ENCODE data around the gene BMPER. TPM values are rescaled to one million over a fixed set of nuclear protein-coding genes. Genes with fewer than 3 reads are reported as not detected.

BMPER gene
- total RNA-seq, 1 donor from 2014 or later, result 5.2 TPM

DNA sequence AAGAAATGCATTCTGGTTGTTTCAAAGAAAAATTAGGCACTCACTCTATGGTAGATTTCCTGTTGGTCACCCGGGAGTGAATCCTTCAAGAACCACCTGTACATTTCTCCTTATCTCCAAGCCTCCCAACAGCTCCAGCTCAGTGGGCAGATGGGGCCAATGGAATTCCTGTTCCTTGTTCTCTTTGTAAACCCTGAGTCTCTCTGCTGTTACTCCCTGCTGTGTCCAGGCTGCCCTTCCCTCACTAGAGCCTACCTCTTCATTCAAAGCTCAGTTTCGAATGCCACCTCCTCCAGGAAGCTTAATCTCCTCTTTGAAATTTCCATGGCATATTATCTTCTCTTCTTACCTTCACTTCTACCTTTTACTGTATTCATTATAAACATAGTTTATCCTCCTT lies 3.5 kb upstream of the BMPER start:
- Histone ChIP-seq H3K9me3 (no peaks in the 10 kb centered on the region), H3K27me3 (no peaks in the 10 kb centered on the region), H3K27ac (no peak overlapping the region), H3K36me3 (no peaks in the 10 kb centered on the region), H3K4me1 (peaks cover 13% of the 10 kb centered on the region), H3K4me3 (no peak overlapping the region)
- no peak for DNase-seq (ENCODE audit: extremely low spot score in 2 of 2)
- intact Hi-C loops (cut with DNase I), result no loop called here
- TF ChIP-seq CTCF (IDR thresholded peaks at IDR 0.05), result no peak

DNA sequence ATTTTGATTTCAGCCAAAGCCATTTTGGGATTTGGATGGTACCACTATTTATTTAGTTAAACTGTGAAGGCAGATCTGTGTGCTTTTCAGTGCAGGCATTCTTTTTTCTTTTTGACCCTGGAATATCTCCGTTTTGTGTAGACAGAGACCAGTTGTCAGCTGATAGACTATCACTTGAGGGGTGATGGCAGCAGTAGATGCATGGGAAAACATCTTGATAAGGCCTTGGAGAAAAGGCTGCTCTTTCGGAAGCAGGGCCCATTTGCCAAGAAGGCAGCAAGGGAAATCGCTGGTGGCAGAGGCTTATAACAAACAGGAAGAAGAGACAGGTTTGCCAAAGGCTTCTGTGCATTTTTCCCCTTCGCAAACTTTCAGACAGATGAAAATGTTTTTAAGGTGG lies 2.6 kb upstream of the BMPER start:
- no peak overlapping the region for H3K27ac ChIP-seq
- H3K4me3 ChIP-seq, result no peak overlapping the region
- peaks cover 13% of the 10 kb centered on the region for H3K4me1 ChIP-seq
- intact Hi-C loops (cut with DNase I), result no loop called here
- H3K27me3 ChIP-seq, result no peaks in the 10 kb centered on the region
- no peak for DNase-seq (ENCODE audit: extremely low spot score in 2 of 2)
- H3K9me3 ChIP-seq, result no peaks in the 10 kb centered on the region
- H3K36me3 ChIP-seq, result no peaks in the 10 kb centered on the region
- TF ChIP-seq CTCF (IDR thresholded peaks at IDR 0.05), result no peak
- no peak for TF ChIP-seq POLR2A (IDR thresholded peaks at IDR 0.05)
- TF ChIP-seq POLR2AphosphoS5 (IDR thresholded peaks at IDR 0.05; ENCODE audit: insufficient read depth in 1 of 2, low read depth in 1 of 2), result no peak

DNA sequence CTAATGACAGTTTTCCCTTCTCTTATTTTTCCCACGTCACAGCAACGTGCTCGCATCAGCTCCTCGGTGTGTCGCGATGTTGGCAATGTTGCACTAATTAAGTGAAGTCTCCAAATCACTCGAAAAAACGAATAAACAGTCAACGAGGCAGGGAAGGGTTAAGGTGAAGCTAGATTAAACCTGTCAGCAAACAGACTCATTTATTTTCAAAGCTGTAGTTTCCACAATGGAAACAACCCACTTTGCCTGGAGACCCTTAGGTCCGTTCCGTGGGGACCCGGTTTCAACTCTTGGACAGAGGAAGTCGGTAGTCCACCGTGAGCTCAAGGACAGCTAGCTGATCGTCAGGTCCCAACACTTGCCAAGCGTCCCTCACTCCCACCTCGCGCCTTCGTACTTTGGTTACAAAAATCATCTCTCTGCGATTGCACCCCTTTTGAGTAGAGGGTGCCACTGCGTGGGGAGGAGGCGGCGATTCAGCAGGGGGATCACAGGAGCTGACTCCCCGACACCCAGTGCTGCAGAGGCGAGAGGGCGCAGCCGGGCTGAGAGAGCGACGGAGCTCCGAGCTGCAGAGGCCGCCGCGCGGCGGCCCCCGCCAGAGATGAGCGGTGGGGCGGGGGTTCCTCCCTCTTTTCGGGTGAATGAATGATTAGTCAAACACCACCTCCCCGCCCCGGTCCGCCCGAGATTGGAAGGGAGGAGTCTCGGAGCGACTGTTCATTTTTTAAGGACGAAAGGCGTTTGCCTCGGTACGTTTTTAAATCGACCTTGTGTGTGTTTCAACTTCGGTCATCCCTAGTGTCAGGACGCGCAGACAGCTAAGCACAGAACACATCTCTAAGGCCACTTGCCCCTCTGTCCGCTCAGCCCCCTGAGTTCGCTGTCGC lies 1.3 kb upstream of the BMPER start:
- H3K27ac ChIP-seq, result peak overlapping the region; percentile 79
- H3K4me3 ChIP-seq, result peak overlapping the region; percentile 56 to 87
- H3K9me3 ChIP-seq, result no peaks in the 10 kb centered on the region
- DNase-seq (ENCODE audit: extremely low spot score in 2 of 2), result no peak
- intact Hi-C loops (cut with DNase I), result no loop called here
- TF ChIP-seq POLR2A (IDR thresholded peaks at IDR 0.05), result no peak
- TF ChIP-seq CTCF (IDR thresholded peaks at IDR 0.05), result no peak
- no peak for TF ChIP-seq POLR2AphosphoS5 (IDR thresholded peaks at IDR 0.05; ENCODE audit: insufficient read depth in 1 of 2, low read depth in 1 of 2)
- no peaks in the 10 kb centered on the region for H3K27me3 ChIP-seq
- peaks cover 13% of the 10 kb centered on the region for H3K4me1 ChIP-seq
- no peaks in the 10 kb centered on the region for H3K36me3 ChIP-seq

GRCh38 chr7:33904681-33905388 lies 504 bp upstream of the BMPER start:
- TF ChIP-seq POLR2A (IDR thresholded peaks at IDR 0.05), result no peak
- peak in 1 of 2 donors; percentile 59 for TF ChIP-seq POLR2AphosphoS5 (IDR thresholded peaks at IDR 0.05; ENCODE audit: insufficient read depth in 1 of 2, low read depth in 1 of 2)
- Histone ChIP-seq H3K27ac (peak overlapping the region; percentile 79), H3K4me3 (peak overlapping the region; percentile 56 to 87), H3K36me3 (no peaks in the 10 kb centered on the region), H3K9me3 (no peaks in the 10 kb centered on the region), H3K27me3 (no peaks in the 10 kb centered on the region), H3K4me1 (peaks cover 13% of the 10 kb centered on the region)
- no peak for DNase-seq (ENCODE audit: extremely low spot score in 2 of 2)
- intact Hi-C loops (cut with DNase I), result no loop called here

- no peaks in the 10 kb centered on the region for H3K36me3 ChIP-seq
- peaks cover 13% of the 10 kb centered on the region for H3K4me1 ChIP-seq
- H3K9me3 ChIP-seq, result no peaks in the 10 kb centered on the region
- no peak overlapping the region for H3K4me3 ChIP-seq
- TF ChIP-seq POLR2AphosphoS5 (IDR thresholded peaks at IDR 0.05; ENCODE audit: insufficient read depth in 1 of 2, low read depth in 1 of 2), result no peak
- no peak for TF ChIP-seq POLR2A (IDR thresholded peaks at IDR 0.05)
- TF ChIP-seq CTCF (IDR thresholded peaks at IDR 0.05), result no peak
- no peak for DNase-seq (ENCODE audit: extremely low spot score in 2 of 2)
- intact Hi-C loops (cut with DNase I), result no loop called here
- H3K27me3 ChIP-seq, result no peaks in the 10 kb centered on the region
- no peak overlapping the region for H3K27ac ChIP-seq
These were observed 1.4 kb downstream of the BMPER start for GRCh38 chr7:33906697-33907096.

Data from vagina (tissue), 2 donors.